Endothelial cell of umbilical vein (primary cell): ENCODE results near the gene CCDC182. TPM values are rescaled to one million over a fixed set of nuclear protein-coding genes. Genes with fewer than 3 reads are reported as not detected.
A peak's percentile ranks its signal among the peaks of the same experiment; 100 is the strongest.

Experiments
- BruUV-seq: library from RNA; stranded (reverse); fragments of 400-500 nt; replicated peaks from 2 replicates; lab custom pipeline; 2021; lab: Mats Ljungman, UMichigan
- CTCF ChIA-PET: fragments of 300-600, 350-600 bp; sonication (Branson Sonifier 250); formaldehyde crosslinking; loops from one replicate; lab custom pipeline; 2021; ENCODE audit warnings: antibody characterized with exemption, inconsistent platforms; lab: Charles Lee
- POLR2A ChIA-PET: fragments of 300-600, 350-600 bp; sonication (Branson Sonifier 250); formaldehyde crosslinking; loops from one replicate; lab custom pipeline; 2021; ENCODE audit warnings: antibody characterized with exemption, inconsistent platforms; lab: Charles Lee
- DNase-seq: peaks from one replicate; pipeline ENCODE4 v3.0.0-alpha.2; 2011; ENCODE audit warnings: low read depth, low spot score
- FAIRE-seq: peaks from 2 replicates; lab custom pipeline; 2011; peaks lifted over from hg19 to GRCh38; lab: Jason Lieb, UNC
- H2AFZ ChIP-seq: 2 replicates; pipeline ENCODE4 v1.6.0; 2012; ENCODE audit warnings: low read depth, low read length, control low read depth, inconsistent platforms
- H3K27ac ChIP-seq: 2 replicates; pipeline ENCODE4 v1.5.1; 2011; ENCODE audit warnings: low read depth, mild to moderate bottlenecking, control low read depth, low read length, moderate library complexity; ENCODE audit not compliant: insufficient read depth
- H3K27me3 ChIP-seq, 2 experiments: 2 replicates each; pipeline versions ENCODE4 v1.6.0 to v1.6.1; 2011; ENCODE audit warnings: low read length in 2 of 2, mixed read lengths in 1 of 2; ENCODE audit not compliant: control insufficient read depth in 2 of 2, insufficient read depth in 2 of 2
- H3K36me3 ChIP-seq, 2 experiments: 2 replicates in 1 of 2; 3 replicates in 1 of 2; pipeline ENCODE4 v1.5.1; 2011; ENCODE audit warnings: low read length in 2 of 2, mild to moderate bottlenecking in 1 of 2, moderate library complexity in 1 of 2; ENCODE audit not compliant: control insufficient read depth in 2 of 2, insufficient read depth in 2 of 2; ENCODE audit errors: extremely low read depth in 1 of 2
- H3K4me1 ChIP-seq: 3 replicates; pipeline ENCODE4 v1.5.1; 2011; ENCODE audit warnings: mild to moderate bottlenecking, low read length; ENCODE audit not compliant: control insufficient read depth, insufficient read depth; ENCODE audit errors: extremely low read depth
- H3K4me2 ChIP-seq: 2 replicates; pipeline ENCODE4 v1.6.1; 2011; ENCODE audit warnings: low read length, control low read depth, mixed read lengths; ENCODE audit not compliant: insufficient read depth
- H3K4me3 ChIP-seq, 3 experiments: fragments of 200-600 bp in 1 of 3; sonication (generic), shearing (Covaris generic) in 1 of 3; replicated peaks in 1 of 3; 2 replicates each; pipeline ENCODE4 v1.5.1; 2011 to 2016; ENCODE audit warnings: control low read depth in 3 of 3, low read length in 3 of 3, mild to moderate bottlenecking in 2 of 3, inconsistent platforms in 1 of 3, low read depth in 1 of 3, moderate library complexity in 1 of 3; ENCODE audit not compliant: insufficient read depth in 1 of 3
- H3K79me2 ChIP-seq: 2 replicates; pipeline ENCODE4 v1.6.0; 2012; ENCODE audit warnings: low read length, inconsistent platforms; ENCODE audit not compliant: control insufficient read depth, insufficient read depth
- H3K9ac ChIP-seq: replicated peaks from 2 replicates; pipeline ENCODE3; 2011; ENCODE audit warnings: low read length, control low read depth; ENCODE audit not compliant: insufficient read depth; ENCODE audit errors: extremely low read depth
- H3K9me1 ChIP-seq: replicated peaks from 3 replicates; pipeline ENCODE4 v1.6.0; 2011; ENCODE audit warnings: mild to moderate bottlenecking, low read length; ENCODE audit not compliant: control insufficient read depth, insufficient read depth; ENCODE audit errors: extremely low read depth
- H3K9me3 ChIP-seq: replicated peaks from 2 replicates; pipeline ENCODE4 v1.5.1; 2012; ENCODE audit warnings: low read length, inconsistent platforms; ENCODE audit not compliant: control insufficient read depth, insufficient read depth
- H4K20me1 ChIP-seq: replicated peaks from 2 replicates; pipeline ENCODE3; 2011; ENCODE audit warnings: mild to moderate bottlenecking, low read length; ENCODE audit not compliant: control insufficient read depth, insufficient read depth; ENCODE audit errors: extremely low read depth
- CTCF ChIP-seq, 2 donors: IDR thresholded peaks; 1 replicate in 1 of 2; 2 replicates in 1 of 2; pipeline ENCODE4 v1.5.1; 2011; ENCODE audit warnings: low read length in 2 of 2, mild to moderate bottlenecking in 2 of 2, moderate library complexity in 2 of 2, control low read depth in 1 of 2, inconsistent platforms in 1 of 2, low read depth in 1 of 2; ENCODE audit not compliant: insufficient read depth in 1 of 2; ENCODE audit errors: extremely low read depth in 1 of 2
- FOS ChIP-seq: IDR thresholded peaks from 2 replicates; pipeline ENCODE4 v1.6.1; 2011; ENCODE audit warnings: mild to moderate bottlenecking, low read length, moderate library complexity, borderline replicate concordance; ENCODE audit not compliant: insufficient read depth
- MAX ChIP-seq: IDR thresholded peaks from 2 replicates; pipeline ENCODE4 v1.6.1; 2011; ENCODE audit not compliant: insufficient read depth, insufficient read length
- dilution Hi-C: fragments of 300-500 bp; cut with MboI; formaldehyde crosslinking; loops from one replicate; pipeline ENCODE4 v1.15.0; 2019; ENCODE audit warnings: low sequenced_read_pairs; ENCODE audit not compliant: extremely low pct_ligation_motif_present
- intact Hi-C: fragments of 100-400 bp; cut with micrococcal nuclease; formaldehyde crosslinking; loops from one replicate; pipeline ENCODE4 v1.10.0; 2022
- polyA plus RNA-seq, 4 experiments: library from polyadenylated mRNA; depleted of rRNA in 3 of 4; stranded (reverse) in 3 of 4; unstranded in 1 of 4; fragments of >200 nt; gene quantifications; 2 replicates each; pipeline versions ENCODE4 v1.2.1 to v1.2.3, GENCODE V29; 2011 to 2012; ENCODE audit warnings: missing spikeins in 1 of 4
- total RNA-seq: library from RNA; stranded (reverse); gene quantifications from 2 replicates; pipeline ENCODE4 v1.2.3, GENCODE V29; 2021

Gene CCDC182
- total and polyA plus RNA-seq, 2 donors (not counting 3 experiments of a cell fraction or from before 2014, with no cell fraction given) = not detected

- Histone ChIP-seq H3K9me3 (no peaks in the 10 kb centered on the region), H4K20me1 (no peaks in the 10 kb centered on the region), H3K79me2 (no peaks in the 10 kb centered on the region), H3K4me3 (no peak overlapping the region), H2AFZ (peak overlapping the region; percentile 49), H3K4me1 (no peaks in the 10 kb centered on the region), H3K36me3 (no peaks in the 10 kb centered on the region), H3K27me3 (peaks cover 16 to 21% of the 10 kb centered on the region in 2 experiments), H3K27ac (no peak overlapping the region), H3K4me2 (peak overlapping the region; percentile 2), H3K9me1 (no peaks in the 10 kb centered on the region), H3K9ac (no peak overlapping the region)
- ChIA-PET POLR2A (no interaction called here), CTCF (interaction anchor here (0.6 to 5.1 kb wide), 80 partner anchors 9 to 773 kb away, joined by 3 to 73 read pairs (median 4); partner anchors contain the start of genes AKAP1 and SRSF1)
- BruUV-seq = no TSS peak
- TF ChIP-seq FOS = no peak
- TF ChIP-seq CTCF (IDR thresholded peaks at IDR 0.05; ENCODE audit: extremely low read depth in 1 of 2, insufficient read depth in 1 of 2, low read depth in 1 of 2, low read length in 2 of 2) = peak; percentile 95 to 99
- no peak for TF ChIP-seq MAX
- FAIRE-seq = peak; percentile 33
- dilution Hi-C loops (no loop called here), intact Hi-C loops (loop anchor here (1.0 to 5.0 kb wide), 6 partner anchors 36 to 652 kb away; no protein-coding TSS in a partner anchor)
- peak; percentile 59 for DNase-seq
Measured at GRCh38 chr17:57783338-57783742, 38.2 kb upstream of the CCDC182 start.
